ENCODE measurements around the gene LRRC32. TPM values are rescaled to one million over a fixed set of nuclear protein-coding genes. Genes with fewer than 3 reads are reported as not detected.
"Not testable (repeated sequence)": the region's sequence is repeated elsewhere in the genome, so short reads cannot be mapped to it uniquely, and the experiment has no call there.

Gene LRRC32
- polyA plus RNA-seq, 2 of the 4 experiments (the other 2 are of a cell fraction) = 0.25 to 0.62 TPM

- TF ChIP-seq HOXB5 (CRISPR knock-in tag; IDR thresholded peaks at IDR 0.05) (no peak), EP300 (IDR thresholded peaks at IDR 0.05) (no peak), ZFP36 (IDR thresholded peaks at IDR 0.05; ENCODE audit: borderline replicate concordance, partially characterized antibody) (no peak), ZSCAN20 (CRISPR knock-in tag; IDR thresholded peaks at IDR 0.05) (no peak), JUNB (IDR thresholded peaks at IDR 0.05) (no peak), RNF2 (IDR thresholded peaks at IDR 0.05; ENCODE audit: borderline replicate concordance, low read depth) (no peak)
Measured at GRCh38 chr11:76609736-76610370, 60.7 kb downstream of the LRRC32 start (continued).

GRCh38 chr11:76608879-76609460, 61.6 kb downstream of the LRRC32 start:
- CTCF ChIA-PET = interaction anchor here (1.2 to 1.3 kb wide), 2 partner anchors 11 to 14 kb away, joined by 3 to 4 read pairs; no protein-coding TSS in a partner anchor
- H3K4me2 ChIP-seq; POLR2A ChIA-PET; FAIRE-seq; H3K27ac ChIP-seq; H3K4me1 ChIP-seq; H3K9me3 ChIP-seq; ATAC-seq; DNase-seq (ENCODE audit: low read depth in 1 of 2, low spot score in 1 of 2); H3K4me3 ChIP-seq: not testable (repeated sequence)
- WGBS (ENCODE audit: missing lambda C conversion rate) = 83% methylated on average over 27 of the region's 27 CpGs

GRCh38 chr11:76608228-76608627, 62.3 kb downstream of the LRRC32 start:
- 86% methylated on average over 11 of the region's 11 CpGs for WGBS (ENCODE audit: missing lambda C conversion rate)
- FAIRE-seq; H3K27ac ChIP-seq; H3K4me1 ChIP-seq; H3K4me3 ChIP-seq; POLR2A ChIA-PET; ATAC-seq; H3K4me2 ChIP-seq; DNase-seq (ENCODE audit: low read depth in 1 of 2, low spot score in 1 of 2); H3K9me3 ChIP-seq: not testable (repeated sequence)
- CTCF ChIA-PET = interaction anchor here (1.2 to 1.3 kb wide), 2 partner anchors 10 to 14 kb away, joined by 3 to 4 read pairs; no protein-coding TSS in a partner anchor

Other genes with a start within 250 kb of the LRRC32 start
- 23.0 and 23.6 TPM in 2 replicates for gene EMSY, start 225.7 kb downstream of the LRRC32 start, polyA plus RNA-seq (2011; rRNA removed)
- gene EMSY, start 225.7 kb downstream of the LRRC32 start, polyA plus RNA-seq (2017; fragmentation: RNase III; extraction: RNeasy Plus Mini Kit Qiagen cat#74134 plus additional on column Dnase treatment) = 10.2 to 11.2 TPM (median 11.0 TPM) in 3 replicates
- 164 and 188 TPM in 2 replicates for gene TSKU, start 112.6 kb upstream of the LRRC32 start, polyA plus RNA-seq (2011; rRNA removed)
- 145 to 171 TPM (median 164 TPM) in 3 replicates for gene TSKU, start 112.6 kb upstream of the LRRC32 start, polyA plus RNA-seq (2017; fragmentation: RNase III; extraction: RNeasy Plus Mini Kit Qiagen cat#74134 plus additional on column Dnase treatment)
- 43.3 and 46.6 TPM in 2 replicates for gene ACER3, start 190.2 kb upstream of the LRRC32 start, polyA plus RNA-seq (2011; rRNA removed)
- 14.8 to 17.7 TPM (median 16.0 TPM) in 3 replicates for gene ACER3, start 190.2 kb upstream of the LRRC32 start, polyA plus RNA-seq (2017; fragmentation: RNase III; extraction: RNeasy Plus Mini Kit Qiagen cat#74134 plus additional on column Dnase treatment)

Measured in A549 (cell line).